ENCODE data around the gene MS4A15.

MS4A15 gene

GRCh38 chr11:60777572-60777971 is 20.9 kb downstream of the MS4A15 start:
- peak; percentile 88 for DNase-seq (ENCODE audit: low read depth)

GRCh38 chr11:60780065-60780464 is 23.4 kb downstream of the MS4A15 start:
- no peak for DNase-seq (ENCODE audit: low read depth)

- no peak for DNase-seq (ENCODE audit: low read depth)
Measured at GRCh38 chr11:60780774-60781173, 24.1 kb downstream of the MS4A15 start.

GRCh38 chr11:60781286-60781980 is 24.8 kb downstream of the MS4A15 start:
- no peak for DNase-seq (ENCODE audit: low read depth)

GRCh38 chr11:60781981-60782316 is 25.3 kb downstream of the MS4A15 start:
- no peak for DNase-seq (ENCODE audit: low read depth)

- no peak for DNase-seq (ENCODE audit: low read depth)
Measured at GRCh38 chr11:60782393-60783140, 25.9 kb downstream of the MS4A15 start.

GRCh38 chr11:60783141-60783484 is 26.4 kb downstream of the MS4A15 start:
- DNase-seq (ENCODE audit: low read depth) = no peak

- no peak for DNase-seq (ENCODE audit: low read depth)
Measured at GRCh38 chr11:60783911-60784310, 27.2 kb downstream of the MS4A15 start.

GRCh38 chr11:60785136-60785535 is 28.5 kb downstream of the MS4A15 start, which contains the start of gene MS4A10:
MS4A10 (plus strand) TSS chr11:60785333; CDS start chr11:60790336, 5,003 bp downstream.
- DNase-seq (ENCODE audit: low read depth) = no peak

GRCh38 chr11:60785806-60786361 is 29.2 kb downstream of the MS4A15 start:
- DNase-seq (ENCODE audit: low read depth) = peak; percentile 61

GRCh38 chr11:60786811-60787567 is 30.3 kb downstream of the MS4A15 start:
- peak; percentile 75 for DNase-seq (ENCODE audit: low read depth)

GRCh38 chr11:60788401-60789125 is 31.9 kb downstream of the MS4A15 start:
- DNase-seq (ENCODE audit: low read depth) = no peak

- no peak for DNase-seq (ENCODE audit: low read depth)
Measured at GRCh38 chr11:60790726-60791125, 34.1 kb downstream of the MS4A15 start.

- DNase-seq (ENCODE audit: low read depth) = no peak
Measured at GRCh38 chr11:60791153-60791933, 34.7 kb downstream of the MS4A15 start.

- DNase-seq (ENCODE audit: low read depth) = no peak
Measured at GRCh38 chr11:60792521-60792920, 35.9 kb downstream of the MS4A15 start.

- no peak for DNase-seq (ENCODE audit: low read depth)
Measured at GRCh38 chr11:60795291-60795690, 38.6 kb downstream of the MS4A15 start.

GRCh38 chr11:60797846-60798630 is 41.4 kb downstream of the MS4A15 start:
- no peak for DNase-seq (ENCODE audit: low read depth)

GRCh38 chr11:60798631-60799030 is 42.0 kb downstream of the MS4A15 start:
- DNase-seq (ENCODE audit: low read depth) = no peak

GRCh38 chr11:60801194-60801593 is 44.5 kb downstream of the MS4A15 start:
- no peak for DNase-seq (ENCODE audit: low read depth)

- no peak for DNase-seq (ENCODE audit: low read depth)
Measured at GRCh38 chr11:60803273-60803936, 46.7 kb downstream of the MS4A15 start.
